HG02642 (cell line): ENCODE results near the gene BPI.
"Not testable (repeated sequence)": the region's sequence is repeated elsewhere in the genome, so short reads cannot be mapped to it uniquely, and the experiment has no call there.

Experiments
- ATAC-seq: cut with Tn5 transposase; IDR thresholded peaks from one replicate; pipeline ENCODE4 v1.9.1; 2021; ENCODE audit warnings: mild to moderate bottlenecking; ENCODE audit not compliant: unreplicated experiment, poor library complexity

BPI gene

DNA sequence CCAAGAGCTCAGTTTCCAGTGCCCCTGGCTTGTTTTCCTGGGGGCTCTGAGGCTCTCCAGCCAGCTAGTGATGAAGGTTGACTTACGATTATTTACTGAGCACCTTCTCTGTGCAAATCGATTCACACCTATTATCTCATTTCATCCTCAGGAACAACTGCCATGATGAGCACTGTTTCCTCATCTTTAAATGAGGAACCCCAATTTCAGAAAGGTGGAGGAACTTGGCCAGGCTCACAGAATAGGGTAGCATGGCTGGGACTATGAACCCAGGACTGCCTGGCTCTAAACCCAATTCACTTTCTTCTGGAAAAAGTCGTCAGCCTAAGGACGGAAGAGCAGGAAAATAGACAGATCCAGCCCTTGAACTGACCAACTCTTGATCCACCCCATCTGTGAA is 3.5 kb upstream of the BPI start:
- ATAC-seq: no peak

- no peak for ATAC-seq
Observed at GRCh38 chr20:38301309-38301708, 2.6 kb upstream of the BPI start.

DNA sequence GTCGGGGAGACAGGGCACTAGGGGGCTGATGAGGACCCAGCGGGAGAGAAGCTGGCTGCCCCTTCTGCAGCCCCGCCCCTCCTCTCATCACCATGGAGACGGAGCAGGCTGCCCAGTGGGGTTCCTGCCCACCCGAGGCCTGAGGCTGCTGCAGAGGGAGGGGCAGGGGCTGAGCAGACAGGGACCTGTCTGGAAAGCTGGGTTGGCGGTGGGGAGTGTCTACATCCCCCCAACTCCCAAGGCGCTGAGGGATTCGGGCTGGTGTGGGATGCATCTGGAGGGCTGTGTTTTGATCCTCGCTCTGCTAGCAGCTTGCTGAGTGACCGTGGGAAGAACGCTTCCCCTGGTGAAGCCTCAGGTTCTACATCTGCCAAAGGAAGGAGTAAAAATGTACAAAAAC is 1.2 kb upstream of the BPI start:
- no peak for ATAC-seq

DNA sequence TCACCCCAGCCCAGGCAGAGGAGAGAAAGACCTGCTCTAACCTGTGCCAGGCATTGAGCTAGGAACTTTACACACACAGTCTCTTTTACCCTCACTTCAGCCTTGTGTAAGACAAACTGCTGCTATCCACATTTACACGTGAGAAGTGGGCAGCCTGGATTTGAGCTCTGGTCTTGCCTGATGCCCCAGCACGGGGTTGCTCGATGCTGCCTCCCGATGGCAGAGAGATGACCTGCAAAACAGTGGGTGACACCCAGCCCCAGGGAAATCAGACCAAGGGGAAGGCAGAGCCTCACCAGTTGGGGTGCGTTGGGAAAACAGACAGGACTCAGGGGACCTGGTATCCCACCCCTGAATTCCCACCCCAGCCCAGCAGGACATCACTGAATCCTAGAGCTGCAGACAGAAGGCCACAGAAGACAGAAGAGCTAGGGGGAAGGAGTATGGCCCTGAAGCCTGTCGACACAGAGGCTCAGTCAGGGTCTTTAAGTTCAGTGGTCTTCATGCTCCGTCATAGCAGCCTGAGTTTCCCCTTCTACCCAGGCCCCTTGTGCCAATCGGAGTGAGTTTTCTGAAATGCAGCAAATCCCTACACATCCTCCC is 990 bp downstream of the BPI start:
- no peak for ATAC-seq

DNA sequence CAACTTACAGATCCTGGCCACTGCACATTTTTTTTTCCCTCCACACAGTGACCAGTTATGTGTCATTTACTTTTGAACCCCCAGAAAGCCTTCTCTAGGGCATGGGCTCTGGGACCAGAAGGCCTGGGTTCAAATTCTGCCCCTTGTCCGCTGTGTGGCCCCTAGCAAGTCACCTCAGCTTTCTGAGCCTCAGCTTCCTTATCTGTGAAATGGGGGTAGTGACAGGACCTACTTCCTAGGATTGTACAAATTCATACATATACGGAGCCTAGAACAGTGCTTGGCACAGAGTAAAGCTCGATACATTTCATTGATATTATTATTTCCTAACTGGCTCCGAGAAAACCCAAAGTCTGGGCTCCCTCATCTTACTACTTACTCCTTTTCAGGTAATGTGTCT is 1.6 kb downstream of the BPI start:
- ATAC-seq: no peak

DNA sequence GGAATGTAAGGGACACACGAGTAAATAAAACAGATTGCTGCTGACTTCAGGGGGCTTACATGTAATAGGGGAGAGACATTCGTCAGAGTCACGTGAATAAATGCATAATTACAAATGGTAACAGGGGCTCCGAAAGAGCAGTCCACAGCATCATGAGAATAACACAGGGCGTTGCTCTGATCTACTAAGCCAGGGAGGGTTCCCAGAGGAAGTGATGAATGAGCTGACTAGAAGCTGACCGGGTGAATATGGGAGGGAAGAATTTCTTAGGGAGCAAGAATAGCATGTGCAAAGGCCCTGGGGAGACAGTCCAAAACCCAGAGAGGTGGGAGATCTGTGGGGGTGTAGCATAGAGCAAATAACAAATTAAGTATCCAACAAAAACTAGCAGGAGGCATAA is 2.4 kb downstream of the BPI start:
- no peak for ATAC-seq

DNA sequence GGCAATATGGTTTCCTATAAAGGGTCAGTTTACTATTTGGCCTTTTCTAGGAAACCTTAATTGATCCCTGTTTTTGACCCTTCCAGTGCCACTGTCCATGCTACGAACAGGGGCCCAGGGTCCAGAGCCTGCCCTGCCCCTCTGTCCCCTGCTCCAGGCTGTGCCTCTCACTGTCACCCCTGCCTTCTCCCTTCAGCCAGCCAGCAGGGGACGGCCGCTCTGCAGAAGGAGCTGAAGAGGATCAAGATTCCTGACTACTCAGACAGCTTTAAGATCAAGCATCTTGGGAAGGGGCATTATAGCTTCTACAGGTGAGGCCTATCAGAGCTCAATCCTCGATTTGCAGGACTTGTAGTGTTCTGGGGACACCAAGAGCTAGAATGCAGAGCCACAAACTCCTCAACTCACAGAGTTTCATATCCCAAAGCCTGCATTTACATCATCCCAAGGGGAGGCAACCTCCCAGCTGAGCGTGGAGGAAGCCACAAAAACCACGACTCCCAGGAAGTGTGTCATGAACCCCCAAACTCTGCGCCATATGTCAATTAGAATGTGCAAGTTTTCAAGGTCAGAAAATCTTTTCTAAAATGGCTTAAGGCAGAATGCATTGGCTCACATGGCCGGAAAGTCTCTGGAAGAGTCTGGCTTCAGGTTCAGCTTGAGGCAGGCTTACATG is 3.6 kb downstream of the BPI start:
- ATAC-seq: no peak

- ATAC-seq: no peak
Observed at GRCh38 chr20:38308047-38308438, 4.1 kb downstream of the BPI start.

GRCh38 chr20:38308447-38308846 is 4.5 kb downstream of the BPI start:
- ATAC-seq: no peak

DNA sequence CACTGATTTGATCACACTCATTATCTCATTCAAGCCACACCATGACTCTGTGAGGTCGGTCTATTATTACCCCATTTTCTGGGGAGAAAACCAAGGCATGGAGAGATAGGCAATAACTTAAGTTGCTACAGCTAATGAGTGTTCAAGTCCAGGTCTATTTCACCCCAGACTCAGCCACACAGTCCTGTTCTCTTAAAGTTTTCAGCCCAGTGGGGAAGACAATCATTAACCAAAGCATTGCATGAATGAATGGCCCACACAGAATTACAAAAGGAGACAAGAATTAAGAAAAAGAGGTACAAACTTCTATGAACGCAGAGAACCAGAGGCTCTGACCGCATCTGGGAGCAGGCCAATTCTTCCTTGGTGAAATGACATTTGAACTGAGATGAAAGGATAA is 7.1 kb downstream of the BPI start:
- no peak for ATAC-seq

DNA sequence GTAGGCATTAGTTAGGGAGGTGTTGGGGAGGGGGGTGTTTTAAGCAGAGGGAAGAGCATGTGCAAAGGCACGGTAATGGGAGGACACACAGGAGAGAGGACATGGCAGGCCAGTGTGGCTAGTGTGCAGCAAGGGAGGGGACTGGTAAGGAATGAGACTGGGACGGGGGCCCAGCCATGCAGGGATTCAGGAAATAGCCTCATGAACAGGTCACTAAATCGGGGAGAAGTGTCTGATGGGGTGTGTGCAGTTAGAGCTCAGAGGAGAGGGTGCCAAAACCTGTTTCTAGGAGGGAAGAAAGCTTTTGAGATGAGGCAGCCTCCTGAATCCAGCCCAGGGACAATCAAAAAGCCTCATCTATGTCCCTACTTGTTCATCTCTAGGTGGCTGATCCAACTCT is 7.5 kb downstream of the BPI start:
- no peak for ATAC-seq

- ATAC-seq: no peak
Observed at GRCh38 chr20:38313676-38314075, 9.7 kb downstream of the BPI start.

DNA sequence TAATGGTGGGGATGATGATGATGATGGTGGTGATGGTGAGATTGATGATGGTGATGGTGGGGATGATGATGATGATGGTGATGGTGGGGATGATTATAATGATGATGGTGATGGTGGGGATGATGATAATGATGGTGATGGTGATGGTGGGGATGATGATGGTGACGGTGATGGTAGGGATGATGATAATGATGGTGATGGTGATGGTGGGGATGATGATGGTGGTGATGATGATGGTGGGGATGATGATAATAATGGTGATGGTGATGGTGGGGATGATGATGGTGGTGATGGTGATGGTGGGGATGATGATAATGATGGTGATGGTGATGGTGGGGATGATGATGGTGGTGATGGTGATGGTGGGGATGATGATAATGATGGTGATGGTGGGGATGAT is 10.4 kb downstream of the BPI start:
- ATAC-seq: not testable (repeated sequence)

- no peak for ATAC-seq
Observed at GRCh38 chr20:38315290-38315966, 11.5 kb downstream of the BPI start.

DNA sequence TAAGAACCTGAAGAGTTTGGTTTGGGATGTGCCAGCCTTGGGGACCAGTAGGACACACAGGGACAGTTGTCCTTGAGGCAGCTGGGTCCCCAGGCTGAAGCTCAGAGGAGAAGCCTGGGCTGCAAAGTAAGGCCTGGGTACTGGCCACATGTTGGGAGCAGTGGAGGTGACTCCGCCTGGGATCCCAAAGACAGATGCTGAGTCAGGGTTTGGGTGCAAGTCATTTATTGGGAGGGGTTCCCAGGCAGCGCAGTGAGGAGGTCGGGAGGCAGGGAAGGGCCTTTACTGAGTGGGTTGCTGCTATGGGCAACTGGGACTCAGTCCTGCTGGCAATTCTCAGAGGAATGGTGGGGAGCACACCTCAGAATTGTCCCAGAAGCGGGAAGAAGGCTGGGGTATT is 12.4 kb downstream of the BPI start:
- no peak for ATAC-seq

GRCh38 chr20:38317422-38317821 is 13.5 kb downstream of the BPI start:
- no peak for ATAC-seq

DNA sequence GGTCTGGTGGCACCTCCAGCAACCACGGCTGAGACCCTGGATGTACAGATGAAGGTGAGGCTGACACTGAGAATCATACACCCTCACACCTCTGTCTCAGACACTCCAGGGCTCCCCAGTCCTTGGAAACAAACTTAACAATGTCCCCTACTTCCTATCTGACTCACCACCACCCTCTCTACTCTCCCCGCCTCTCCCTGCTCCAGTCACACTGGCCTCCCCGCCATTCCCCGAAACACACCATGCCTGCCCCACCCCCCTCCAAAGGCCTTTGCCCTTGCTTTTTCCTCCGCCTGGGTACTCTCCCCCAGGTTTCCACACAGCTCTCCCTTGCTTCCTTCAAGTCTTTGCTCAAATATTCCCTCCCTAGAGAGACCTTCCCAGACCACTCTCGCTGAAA is 16.3 kb downstream of the BPI start:
- no peak for ATAC-seq

- no peak for ATAC-seq
Observed at GRCh38 chr20:38321959-38322598, 18.1 kb downstream of the BPI start.

- no peak for ATAC-seq
Observed at GRCh38 chr20:38324159-38324558, 20.2 kb downstream of the BPI start.

DNA sequence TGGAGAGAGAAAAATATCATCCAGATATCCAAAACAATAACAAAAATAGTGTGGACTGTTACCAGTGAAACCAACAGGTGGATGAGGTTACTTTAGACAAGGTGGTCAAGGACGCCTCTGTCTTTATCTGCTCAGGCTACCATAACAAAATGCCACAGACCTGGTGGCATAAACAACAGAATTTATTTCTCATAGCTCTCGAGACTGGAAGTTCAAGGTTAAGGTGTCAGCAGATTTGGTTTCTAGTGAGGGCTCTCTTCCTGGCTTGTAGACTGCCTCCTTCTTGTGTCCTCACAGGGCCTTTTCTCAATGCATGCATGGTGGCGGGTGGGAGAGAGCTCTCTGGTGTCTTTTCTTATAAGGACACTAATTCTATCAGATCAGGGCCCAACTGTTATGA is 21.2 kb downstream of the BPI start:
- no peak for ATAC-seq

DNA sequence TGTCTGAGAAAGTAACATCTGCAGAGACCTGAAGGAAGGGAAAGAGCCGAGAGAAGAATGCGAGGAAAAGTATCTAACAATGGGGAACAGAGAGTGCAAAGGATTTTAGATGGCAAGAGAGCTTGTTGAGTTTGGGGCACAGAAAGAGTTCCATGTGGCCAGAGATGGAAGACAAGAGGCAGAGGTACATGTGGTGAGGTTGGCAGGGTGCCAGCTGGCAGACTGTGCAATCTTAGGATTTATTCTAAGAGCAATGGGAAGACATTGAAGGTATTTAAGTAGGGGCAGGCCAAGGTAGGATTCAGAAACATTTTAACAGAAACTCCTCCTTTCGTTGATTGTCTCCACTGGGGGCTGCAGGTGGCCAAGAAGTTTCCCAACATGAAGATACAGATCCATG is 21.9 kb downstream of the BPI start:
- ATAC-seq: no peak
